Glutamatergic neuron (in vitro differentiated cells): ENCODE measurements around the gene KCNJ1. TPM values are rescaled to one million over a fixed set of nuclear protein-coding genes. Genes with fewer than 3 reads are reported as not detected.

ENCODE experiments used
- DNase-seq: peaks from one replicate; pipeline ENCODE4 v3.0.0; 2022
- H3K27ac Mint-ChIP-seq: one replicate; pipeline ENCODE4 v1.8.0; 2020; ENCODE audit warnings: mild to moderate bottlenecking, mixed read lengths, inconsistent platforms; ENCODE audit not compliant: unreplicated experiment
- H3K27me3 Mint-ChIP-seq: one replicate; pipeline ENCODE4 v1.8.0; 2020; ENCODE audit warnings: mild to moderate bottlenecking, moderate library complexity, mixed read lengths, inconsistent platforms; ENCODE audit not compliant: unreplicated experiment
- H3K36me3 Mint-ChIP-seq: one replicate; pipeline ENCODE4 v1.8.0; 2020; ENCODE audit warnings: mild to moderate bottlenecking, mixed read lengths, inconsistent platforms; ENCODE audit not compliant: unreplicated experiment
- H3K4me1 Mint-ChIP-seq: one replicate; pipeline ENCODE4 v1.8.0; 2020; ENCODE audit warnings: mild to moderate bottlenecking, low read depth, mixed read lengths, inconsistent platforms; ENCODE audit not compliant: unreplicated experiment
- H3K4me3 Mint-ChIP-seq: one replicate; pipeline ENCODE4 v1.8.0; 2020; ENCODE audit warnings: mild to moderate bottlenecking, mixed read lengths, inconsistent platforms; ENCODE audit not compliant: unreplicated experiment
- H3K9me3 Mint-ChIP-seq: one replicate; pipeline ENCODE4 v1.8.0; 2020; ENCODE audit warnings: mild to moderate bottlenecking, moderate library complexity, mixed read lengths, inconsistent platforms; ENCODE audit not compliant: unreplicated experiment
- CTCF ChIP-seq: fragments of 200-600 bp; sonication (generic); IDR thresholded peaks from one replicate; pipeline ENCODE4 v1.5.0; 2021; ENCODE audit not compliant: partially characterized antibody, unreplicated experiment
- total RNA-seq: library from RNA; stranded (reverse); fragmentation: NEBNext Ultra II Directional; extraction: Animal tissue kit (Norgen Biotek cat#: 25700); gene quantifications from one replicate; pipeline ENCODE4 v1.2.1, GENCODE V29; 2021; ENCODE audit not compliant: unreplicated experiment

The KCNJ1 gene
- total RNA-seq, 1 donor from 2014 or later = not detected

GRCh38 chr11:128913806-128914205 lies 46.7 kb upstream of the KCNJ1 start:
- H3K9me3 Mint-ChIP-seq = peaks cover 19% of the 10 kb centered on the region
- peak; percentile 52 for DNase-seq
- H3K27me3 Mint-ChIP-seq = peaks cover 10% of the 10 kb centered on the region
- H3K4me3 Mint-ChIP-seq = no peak overlapping the region
- no peak overlapping the region for H3K27ac Mint-ChIP-seq
- H3K36me3 Mint-ChIP-seq = peaks cover 17% of the 10 kb centered on the region
- no peak for TF ChIP-seq CTCF
- peaks cover 25% of the 10 kb centered on the region for H3K4me1 Mint-ChIP-seq

- DNase-seq = no peak
- Mint-ChIP-seq H3K4me3 (no peak overlapping the region), H3K9me3 (peaks cover 19% of the 10 kb centered on the region), H3K27me3 (peaks cover 10% of the 10 kb centered on the region), H3K27ac (no peak overlapping the region), H3K36me3 (peaks cover 17% of the 10 kb centered on the region), H3K4me1 (peaks cover 23% of the 10 kb centered on the region)
- no peak for TF ChIP-seq CTCF
Measured at GRCh38 chr11:128911701-128912100, 44.6 kb upstream of the KCNJ1 start.

GRCh38 chr11:128911239-128911638 lies 44.1 kb upstream of the KCNJ1 start:
- Mint-ChIP-seq H3K4me1 (peaks cover 23% of the 10 kb centered on the region), H3K27ac (no peak overlapping the region), H3K27me3 (peaks cover 10% of the 10 kb centered on the region), H3K4me3 (no peak overlapping the region), H3K9me3 (peaks cover 18% of the 10 kb centered on the region), H3K36me3 (peaks cover 17% of the 10 kb centered on the region)
- DNase-seq = no peak
- no peak for TF ChIP-seq CTCF

- Mint-ChIP-seq H3K4me1 (peaks cover 19% of the 10 kb centered on the region), H3K27ac (no peak overlapping the region), H3K36me3 (peaks cover 11% of the 10 kb centered on the region), H3K4me3 (no peak overlapping the region), H3K27me3 (peaks cover 13% of the 10 kb centered on the region), H3K9me3 (peaks cover 13% of the 10 kb centered on the region)
- no peak for DNase-seq
- TF ChIP-seq CTCF = no peak
Measured at GRCh38 chr11:128910576-128910975, 43.5 kb upstream of the KCNJ1 start.

DNA sequence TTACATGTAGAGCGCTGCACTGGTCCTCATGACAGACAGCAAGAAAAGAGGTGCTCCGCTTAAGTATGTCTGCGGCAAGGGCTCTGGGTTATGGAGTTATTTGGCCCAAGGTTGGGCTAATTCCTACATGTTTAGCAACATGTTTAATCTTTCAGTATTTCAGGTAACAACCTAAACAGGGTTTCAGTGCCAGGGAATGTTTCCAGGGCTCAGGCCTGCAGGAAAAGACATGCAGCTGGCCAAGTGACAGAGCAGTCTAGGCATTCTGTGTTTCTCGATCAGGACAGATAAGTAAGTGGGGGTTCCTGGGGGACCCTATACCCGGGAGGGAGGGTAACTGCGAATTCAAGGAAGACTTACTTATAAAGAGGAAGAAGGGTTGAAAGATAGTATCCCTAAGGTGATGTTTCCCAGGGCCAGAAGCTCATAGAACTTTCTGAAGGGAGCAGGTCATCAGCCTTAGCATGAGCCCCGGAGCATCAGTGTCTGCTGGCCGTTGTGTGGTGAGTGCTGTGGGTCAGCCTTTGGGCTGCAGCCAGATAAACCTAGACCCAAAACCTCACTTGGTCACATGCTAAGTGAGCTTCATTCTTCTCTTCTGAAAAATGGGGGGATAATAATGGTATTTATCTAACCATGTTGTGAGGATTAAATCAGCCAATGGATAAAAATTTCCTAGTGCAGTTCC lies 42.5 kb upstream of the KCNJ1 start:
- no peak for DNase-seq
- Mint-ChIP-seq H3K27ac (no peak overlapping the region), H3K9me3 (peaks cover 9% of the 10 kb centered on the region), H3K4me1 (peaks cover 10% of the 10 kb centered on the region), H3K27me3 (peaks cover 11% of the 10 kb centered on the region), H3K36me3 (peaks cover 6% of the 10 kb centered on the region), H3K4me3 (no peak overlapping the region)
- TF ChIP-seq CTCF = no peak
